ENCODE results near the gene ZMYM2.

- TF ChIP-seq, protein P1, sequence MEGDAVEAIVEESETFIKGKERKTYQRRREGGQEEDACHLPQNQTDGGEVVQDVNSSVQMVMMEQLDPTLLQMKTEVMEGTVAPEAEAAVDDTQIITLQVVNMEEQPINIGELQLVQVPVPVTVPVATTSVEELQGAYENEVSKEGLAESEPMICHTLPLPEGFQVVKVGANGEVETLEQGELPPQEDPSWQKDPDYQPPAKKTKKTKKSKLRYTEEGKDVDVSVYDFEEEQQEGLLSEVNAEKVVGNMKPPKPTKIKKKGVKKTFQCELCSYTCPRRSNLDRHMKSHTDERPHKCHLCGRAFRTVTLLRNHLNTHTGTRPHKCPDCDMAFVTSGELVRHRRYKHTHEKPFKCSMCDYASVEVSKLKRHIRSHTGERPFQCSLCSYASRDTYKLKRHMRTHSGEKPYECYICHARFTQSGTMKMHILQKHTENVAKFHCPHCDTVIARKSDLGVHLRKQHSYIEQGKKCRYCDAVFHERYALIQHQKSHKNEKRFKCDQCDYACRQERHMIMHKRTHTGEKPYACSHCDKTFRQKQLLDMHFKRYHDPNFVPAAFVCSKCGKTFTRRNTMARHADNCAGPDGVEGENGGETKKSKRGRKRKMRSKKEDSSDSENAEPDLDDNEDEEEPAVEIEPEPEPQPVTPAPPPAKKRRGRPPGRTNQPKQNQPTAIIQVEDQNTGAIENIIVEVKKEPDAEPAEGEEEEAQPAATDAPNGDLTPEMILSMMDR (IDR thresholded peaks at IDR 0.05): no peak
- TF ChIP-seq POLR2A (IDR thresholded peaks at IDR 0.05): no peak
These were observed 162.6 kb downstream of the ZMYM2 start for GRCh38 chr13:20121159-20121525.

All from uterus (tissue), 2 donors.